DMS53 treated with DMSO at 0.1 percent for 48 hours (cell line): Measurements from ENCODE around the gene DOCK7.
A peak's percentile ranks its signal among the peaks of the same experiment; 100 is the strongest.
"Not testable (repeated sequence)": the region's sequence is repeated elsewhere in the genome, so short reads cannot be mapped to it uniquely, and the experiment has no call there.

Experiments
- DNase-seq: peaks from one replicate; lab custom pipeline; 2025; ENCODE audit not compliant: unreplicated experiment; lab: John Stamatoyannopoulos, UW

The DOCK7 gene

GRCh38 chr1:62613890-62614289 lies 74.3 kb downstream of the DOCK7 start:
- DNase-seq = no peak

DNA sequence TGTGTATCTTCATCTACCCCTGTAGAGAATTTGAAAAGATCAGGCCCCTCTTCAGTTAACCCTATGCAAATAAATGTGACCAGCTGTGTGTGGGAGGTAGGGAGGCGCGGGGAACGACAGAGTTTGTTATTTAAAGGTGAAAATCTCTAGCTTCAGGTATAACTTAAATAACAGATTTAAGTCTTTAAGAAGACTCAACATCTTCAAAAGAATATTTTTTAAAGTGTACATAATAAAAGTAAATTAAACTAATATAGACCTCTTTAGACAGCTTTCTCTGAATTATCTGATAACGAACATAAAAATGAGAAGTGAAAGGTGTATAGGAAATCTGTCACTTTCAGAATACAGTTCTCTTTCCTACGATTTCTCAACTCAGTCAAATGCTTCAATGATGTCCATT lies 74.9 kb downstream of the DOCK7 start:
- no peak for DNase-seq

DNA sequence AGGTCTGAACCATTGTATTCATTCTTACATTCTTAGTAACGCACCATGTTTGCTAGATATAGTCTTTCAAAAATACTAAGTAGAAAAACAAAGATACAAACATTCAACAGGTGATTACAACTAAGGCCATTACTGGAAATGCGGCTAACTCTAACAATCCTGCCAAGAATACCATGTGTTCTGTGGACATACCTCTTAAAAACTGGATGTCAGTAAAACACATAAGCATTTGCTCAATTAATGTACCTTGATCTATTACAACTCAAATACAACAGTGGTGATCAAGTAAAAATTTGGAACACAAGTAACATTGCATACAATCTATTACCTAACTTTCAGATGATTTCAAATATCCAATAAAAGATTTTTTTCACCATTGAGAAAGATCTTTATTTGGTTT lies 75.4 kb downstream of the DOCK7 start:
- DNase-seq = no peak

GRCh38 chr1:62610588-62610987 lies 77.6 kb downstream of the DOCK7 start:
- DNase-seq = not testable (repeated sequence)

DNA sequence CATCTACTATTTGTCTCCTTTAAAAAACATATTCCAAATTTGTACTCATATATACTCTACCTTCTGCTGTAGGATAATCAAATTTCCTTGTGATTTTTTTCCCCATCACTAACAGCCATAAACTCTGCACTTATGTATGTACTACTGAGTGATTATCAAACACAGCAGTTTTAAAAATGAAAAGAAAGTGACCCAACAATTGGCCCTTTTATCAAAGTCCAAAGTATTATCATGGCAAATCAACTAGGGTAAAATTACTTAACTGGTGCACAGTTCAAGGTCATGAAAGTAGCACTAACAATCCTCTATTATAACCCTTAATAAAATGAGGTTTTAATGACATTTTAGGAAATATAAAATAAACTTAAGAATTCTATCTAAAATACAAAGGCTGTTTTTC lies 79.3 kb downstream of the DOCK7 start:
- DNase-seq = no peak

DNA sequence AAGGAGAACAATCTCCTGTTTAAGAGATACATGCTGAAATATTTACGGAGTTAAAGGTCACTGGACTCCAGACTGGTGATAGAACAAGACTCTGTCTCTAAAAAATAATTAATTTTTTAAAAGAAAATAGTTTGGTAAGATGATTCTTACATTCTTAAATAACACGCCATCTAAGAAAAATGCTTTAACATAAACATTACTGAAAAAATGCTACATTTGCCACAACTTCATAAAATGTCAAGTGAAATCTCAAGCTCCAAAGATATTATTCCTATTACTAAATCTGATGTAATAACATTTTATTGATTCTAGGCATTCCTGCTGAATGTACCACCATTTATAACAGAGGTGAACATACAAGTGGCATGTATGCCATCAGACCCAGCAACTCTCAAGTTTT lies 86.7 kb downstream of the DOCK7 start:
- no peak for DNase-seq

- no peak for DNase-seq
These were observed 89.1 kb downstream of the DOCK7 start for GRCh38 chr1:62599044-62599443.

- peak; percentile 50 for DNase-seq
These were observed 90.9 kb downstream of the DOCK7 start, which contains the start of gene ANGPTL3 for GRCh38 chr1:62597281-62597680. Gene ANGPTL3 (plus strand): TSS chr1:62597520. CDS start chr1:62597567, 47 bp downstream.

GRCh38 chr1:62595647-62596046 lies 92.5 kb downstream of the DOCK7 start:
- no peak for DNase-seq

DNA sequence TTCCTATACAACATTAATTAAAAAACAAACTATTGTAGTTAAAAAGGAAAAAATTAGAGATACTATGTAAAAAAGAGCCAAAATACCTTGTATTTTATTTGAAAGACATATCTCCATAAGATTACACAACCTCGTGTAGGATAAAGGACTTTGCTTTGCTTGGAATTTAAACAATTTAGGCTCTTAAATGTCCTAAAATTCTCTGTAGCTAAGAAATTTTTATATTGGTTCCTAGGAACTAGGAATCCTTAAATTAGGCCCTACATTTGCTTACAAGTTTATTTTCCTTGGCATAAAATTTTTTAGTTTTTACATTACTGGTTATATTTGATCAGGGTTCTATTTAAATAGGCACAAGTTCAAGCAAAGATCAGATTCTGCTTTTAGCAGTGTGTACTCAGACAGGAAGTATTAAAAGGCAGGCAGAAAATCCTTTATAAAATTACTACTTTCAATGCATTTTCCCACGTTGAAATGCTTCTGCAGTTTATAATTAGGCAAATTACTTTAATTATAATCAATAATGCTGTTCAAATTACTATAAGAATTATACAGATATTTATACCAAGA lies 94.3 kb downstream of the DOCK7 start:
- DNase-seq = no peak

GRCh38 chr1:62590970-62591368 lies 97.2 kb downstream of the DOCK7 start:
- no peak for DNase-seq

DNA sequence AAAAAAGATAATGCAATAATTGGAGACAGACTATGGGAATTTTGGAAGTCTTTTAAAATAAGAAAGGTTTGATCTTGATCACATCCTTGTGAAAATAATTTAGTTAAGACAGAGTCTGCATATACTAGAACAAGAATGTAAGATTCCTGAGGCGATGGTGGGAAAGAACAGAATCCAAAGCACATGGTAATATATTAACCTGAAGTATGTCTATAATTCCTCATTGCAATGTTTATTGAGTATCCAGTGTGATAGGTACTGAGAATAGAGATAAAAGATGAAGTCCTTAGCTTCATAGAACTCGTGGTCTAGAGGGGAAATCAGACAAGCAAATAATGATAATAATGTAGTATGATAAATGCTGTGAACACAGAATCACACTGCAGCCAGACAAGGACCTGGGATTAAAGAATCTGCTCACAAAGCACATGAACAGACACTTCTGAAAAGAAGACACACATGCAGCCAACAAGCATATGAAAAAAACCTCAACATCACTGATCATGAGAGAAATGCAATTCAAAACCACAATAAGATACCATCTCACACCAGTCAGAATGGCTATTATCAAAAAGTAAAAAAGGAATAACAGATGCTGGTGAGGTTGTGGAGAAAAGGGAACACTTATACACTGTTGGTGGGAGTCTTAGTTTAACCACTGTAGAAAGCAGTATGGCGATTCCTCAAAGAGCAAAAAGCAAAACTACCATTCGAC lies 97.8 kb downstream of the DOCK7 start:
- DNase-seq = no peak

- no peak for DNase-seq
These were observed 98.9 kb downstream of the DOCK7 start for GRCh38 chr1:62589321-62589720.

GRCh38 chr1:62588000-62588399 lies 100.2 kb downstream of the DOCK7 start:
- no peak for DNase-seq

DNA sequence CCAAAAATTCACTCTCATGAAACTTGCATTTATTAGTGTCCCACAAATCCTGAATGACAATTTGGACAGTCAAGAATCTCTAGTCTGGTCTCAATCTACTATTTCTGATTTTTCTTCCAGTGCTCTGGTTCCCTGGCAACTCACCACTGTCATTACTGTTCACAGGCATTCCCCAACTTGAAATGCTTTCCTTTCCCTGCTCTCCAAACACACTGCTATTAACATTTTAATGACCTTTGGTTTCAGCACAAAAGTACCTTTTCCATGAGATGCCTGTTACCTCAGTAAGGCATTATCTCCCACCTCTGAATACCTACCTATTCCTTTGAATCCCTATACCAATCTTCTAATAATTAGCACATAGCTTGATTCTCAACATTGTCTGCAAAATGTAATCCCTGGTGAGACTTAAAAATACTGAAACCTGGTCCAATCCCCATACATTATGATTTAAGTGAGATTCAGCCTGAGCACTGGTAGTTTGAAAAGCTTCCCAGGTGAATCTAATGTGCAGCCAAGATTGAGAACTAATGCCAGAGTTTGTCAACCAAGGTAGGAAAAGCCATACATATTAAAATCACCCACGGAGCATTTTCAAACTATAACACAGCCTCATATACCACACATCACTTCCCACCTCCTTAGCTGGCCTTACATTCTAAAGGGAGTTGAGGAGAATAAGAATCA lies 102.6 kb downstream of the DOCK7 start:
- no peak for DNase-seq

DNA sequence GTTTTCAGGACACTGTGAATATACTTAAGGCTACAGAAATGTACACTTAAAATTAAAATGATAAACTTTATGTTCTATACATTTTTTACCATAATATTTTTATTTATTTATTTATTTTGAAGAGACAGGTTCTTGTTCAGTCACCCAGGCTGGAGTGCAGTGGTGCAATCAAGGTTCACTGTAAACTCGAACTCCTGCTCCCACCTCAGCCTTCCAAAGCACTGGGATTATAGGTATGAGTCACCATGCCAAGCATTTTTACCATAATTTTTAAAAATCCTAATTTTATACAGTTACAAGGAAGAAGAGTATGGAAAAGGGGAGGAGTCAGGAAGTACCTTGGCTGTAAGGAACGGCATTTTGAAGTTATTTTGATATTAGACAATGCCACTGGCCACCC lies 114.5 kb downstream of the DOCK7 start:
- no peak for DNase-seq

- no peak for DNase-seq
These were observed 115.7 kb downstream of the DOCK7 start for GRCh38 chr1:62572476-62572875.

GRCh38 chr1:62571517-62571916 lies 116.7 kb downstream of the DOCK7 start:
- DNase-seq = not testable (repeated sequence)

DNA sequence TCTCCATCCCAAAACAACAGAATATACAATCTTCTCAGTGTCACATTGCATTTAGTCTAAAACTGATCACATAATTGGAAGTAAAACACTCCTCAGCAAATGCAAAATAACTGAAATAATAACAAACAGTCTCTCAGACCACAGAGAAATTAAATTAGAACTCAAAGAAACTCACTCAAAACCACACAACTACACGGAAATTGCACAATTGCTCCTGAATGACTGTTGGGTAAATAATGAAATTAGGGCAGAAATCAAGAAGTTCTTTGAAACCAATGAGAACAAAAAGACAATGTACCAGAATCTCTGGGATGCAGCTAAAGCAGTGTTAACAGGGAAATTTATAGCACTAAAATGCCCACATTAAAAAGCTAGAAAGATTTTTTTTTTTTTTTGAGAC lies 120.3 kb downstream of the DOCK7 start:
- DNase-seq = not testable (repeated sequence)

- not testable (repeated sequence) for DNase-seq
These were observed 121.0 kb downstream of the DOCK7 start for GRCh38 chr1:62567182-62567581.

DNA sequence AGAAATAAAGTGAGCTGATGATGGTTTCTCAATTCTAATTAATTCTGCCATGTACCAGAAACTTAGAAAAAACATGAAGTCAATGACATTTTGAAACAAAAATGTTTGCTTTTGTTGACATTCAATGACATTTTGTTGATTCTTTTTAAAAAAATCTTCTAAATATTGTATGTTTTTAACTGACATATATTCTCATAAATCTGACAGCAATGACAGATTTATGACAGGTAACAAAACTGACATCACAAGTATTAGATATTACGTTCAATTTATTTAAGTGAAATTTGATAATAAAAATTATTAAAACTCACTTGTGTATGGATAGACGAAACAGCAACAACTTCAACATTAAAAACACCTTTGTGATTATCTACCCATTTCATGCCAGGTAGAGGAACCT lies 126.9 kb downstream of the DOCK7 start:
- no peak for DNase-seq

GRCh38 chr1:62544570-62544969 lies 143.6 kb downstream of the DOCK7 start:
- no peak for DNase-seq
